Loucy (cell line): Measurements from ENCODE around the gene SLC25A21.
A peak's percentile ranks its signal among the peaks of the same experiment; 100 is the strongest.

ENCODE experiments used
- H2AFZ ChIP-seq: fragments of 200-600 bp; sonication (generic); 2 replicates; pipeline ENCODE4 v1.6.0; 2016; ENCODE audit warnings: antibody characterized with exemption, mild to moderate bottlenecking, low read length, moderate library complexity
- H3F3A ChIP-seq: fragments of 200-600 bp; 2 replicates; pipeline ENCODE4 v1.6.0; 2016; ENCODE audit warnings: antibody characterized with exemption, low read depth, mild to moderate bottlenecking
- H3K27me3 ChIP-seq: fragments of 200-600 bp; sonication (generic); 2 replicates; pipeline ENCODE4 v1.6.1; 2014; ENCODE audit warnings: low read length, mild to moderate bottlenecking; ENCODE audit not compliant: insufficient read depth, poor library complexity, severe bottlenecking
- H3K36me3 ChIP-seq: fragments of 200-600 bp; sonication (generic); 2 replicates; pipeline ENCODE4 v1.6.1; 2016; ENCODE audit warnings: low read length; ENCODE audit not compliant: insufficient read depth
- H3K4me1 ChIP-seq: fragments of 200-600 bp; sonication (generic); 2 replicates; pipeline ENCODE4 v1.5.1; 2014; ENCODE audit warnings: low read length, mild to moderate bottlenecking; ENCODE audit not compliant: insufficient read depth, poor library complexity, severe bottlenecking
- H3K4me2 ChIP-seq: fragments of 200-600 bp; sonication (generic); 2 replicates; pipeline ENCODE4 v1.6.0; 2014; ENCODE audit warnings: antibody characterized with exemption, low read length, low read depth, mild to moderate bottlenecking; ENCODE audit not compliant: poor library complexity, severe bottlenecking
- H3K4me3 ChIP-seq: fragments of 200-600 bp; sonication (generic); 2 replicates; pipeline ENCODE4 v1.5.1; 2014; ENCODE audit warnings: low read length, mild to moderate bottlenecking, mixed read lengths; ENCODE audit not compliant: poor library complexity, severe bottlenecking
- H3K79me2 ChIP-seq: fragments of 200-600 bp; sonication (generic); 2 replicates; pipeline ENCODE4 v1.6.1; 2014; ENCODE audit warnings: low read length; ENCODE audit not compliant: insufficient read depth
- H3K9ac ChIP-seq: fragments of 200-600 bp; sonication (generic); 2 replicates; pipeline ENCODE4 v1.6.0; 2014; ENCODE audit warnings: mild to moderate bottlenecking, low read depth, low read length, moderate library complexity; ENCODE audit not compliant: poor library complexity, severe bottlenecking
- H3K9me2 ChIP-seq: fragments of 200-600 bp; sonication (generic); replicated peaks from 2 replicates; pipeline ENCODE4 v1.6.1; 2016; ENCODE audit warnings: low read depth, low read length, mixed read lengths
- H3K9me3 ChIP-seq: fragments of 200-600 bp; sonication (generic); 2 replicates; pipeline ENCODE4 v1.6.1; 2014; ENCODE audit warnings: mild to moderate bottlenecking, antibody characterized with exemption, low read length, low read depth; ENCODE audit not compliant: insufficient read depth
- H4K20me1 ChIP-seq: fragments of 200-600 bp; sonication (generic); 2 replicates; pipeline ENCODE4 v1.6.0; 2014; ENCODE audit warnings: antibody characterized with exemption, low read length, mild to moderate bottlenecking; ENCODE audit not compliant: insufficient read depth, poor library complexity, severe bottlenecking
- EZH2phosphoT487 ChIP-seq: fragments of 200-600 bp; IDR thresholded peaks from 2 replicates; pipeline ENCODE4 v1.6.1; 2018; ENCODE audit warnings: antibody characterized with exemption, mild to moderate bottlenecking, moderate library complexity, borderline replicate concordance
- TF ChIP-seq, protein P1 (sequence below): fragments of 200-600 bp; sonication (generic); conservative IDR thresholded peaks from 2 replicates; pipeline ENCODE4 v1.5.1; 2014; ENCODE audit warnings: mild to moderate bottlenecking, antibody characterized with exemption, low read length

The SLC25A21 gene

GRCh38 chr14:36773558-36773957 is 398.8 kb downstream of the SLC25A21 start:
- H2AFZ ChIP-seq, result no peak overlapping the region
- TF ChIP-seq, protein P1, sequence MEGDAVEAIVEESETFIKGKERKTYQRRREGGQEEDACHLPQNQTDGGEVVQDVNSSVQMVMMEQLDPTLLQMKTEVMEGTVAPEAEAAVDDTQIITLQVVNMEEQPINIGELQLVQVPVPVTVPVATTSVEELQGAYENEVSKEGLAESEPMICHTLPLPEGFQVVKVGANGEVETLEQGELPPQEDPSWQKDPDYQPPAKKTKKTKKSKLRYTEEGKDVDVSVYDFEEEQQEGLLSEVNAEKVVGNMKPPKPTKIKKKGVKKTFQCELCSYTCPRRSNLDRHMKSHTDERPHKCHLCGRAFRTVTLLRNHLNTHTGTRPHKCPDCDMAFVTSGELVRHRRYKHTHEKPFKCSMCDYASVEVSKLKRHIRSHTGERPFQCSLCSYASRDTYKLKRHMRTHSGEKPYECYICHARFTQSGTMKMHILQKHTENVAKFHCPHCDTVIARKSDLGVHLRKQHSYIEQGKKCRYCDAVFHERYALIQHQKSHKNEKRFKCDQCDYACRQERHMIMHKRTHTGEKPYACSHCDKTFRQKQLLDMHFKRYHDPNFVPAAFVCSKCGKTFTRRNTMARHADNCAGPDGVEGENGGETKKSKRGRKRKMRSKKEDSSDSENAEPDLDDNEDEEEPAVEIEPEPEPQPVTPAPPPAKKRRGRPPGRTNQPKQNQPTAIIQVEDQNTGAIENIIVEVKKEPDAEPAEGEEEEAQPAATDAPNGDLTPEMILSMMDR, result no peak

DNA sequence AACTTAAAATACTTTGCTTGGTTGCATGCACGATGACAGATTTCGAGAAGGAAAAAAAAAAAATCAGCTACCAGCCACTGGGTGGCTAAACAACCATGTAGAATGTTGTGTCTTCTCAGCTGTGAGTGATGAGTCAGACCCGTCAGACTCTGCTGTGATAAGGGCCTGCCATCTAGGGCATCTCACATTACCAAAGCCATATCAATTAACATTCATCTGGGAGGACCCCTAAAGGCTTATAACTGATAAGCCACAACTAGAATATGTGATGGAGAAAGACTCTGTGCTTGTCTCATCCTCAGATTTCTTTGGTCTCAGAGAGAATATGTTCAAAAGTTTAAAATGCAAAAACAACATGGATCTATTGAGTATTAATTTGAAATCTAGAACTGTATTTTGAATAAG is 399.3 kb downstream of the SLC25A21 start:
- Histone ChIP-seq H2AFZ (no peak overlapping the region), H3K4me1 (no peaks in the 10 kb centered on the region), H3K27me3 (no peaks in the 10 kb centered on the region), H3K4me3 (no peak overlapping the region), H3K4me2 (no peak overlapping the region), H3K9me2 (no peaks in the 10 kb centered on the region), H3K9ac (no peak overlapping the region), H3K36me3 (no peaks in the 10 kb centered on the region), H3K79me2 (no peaks in the 10 kb centered on the region), H3K9me3 (no peaks in the 10 kb centered on the region), H3F3A (no peaks in the 10 kb centered on the region), H4K20me1 (no peaks in the 10 kb centered on the region)
- TF ChIP-seq, protein P1, result 0 out of 2 replicates have a peak, but pooled peaks have one; percentile 14
- no peak for TF ChIP-seq EZH2phosphoT487

More at GRCh38 chr14:36773558-36773957, 398.8 kb downstream of the SLC25A21 start:
- H3K4me1 ChIP-seq, result no peaks in the 10 kb centered on the region
- H3K9me2 ChIP-seq, result no peaks in the 10 kb centered on the region
- no peaks in the 10 kb centered on the region for H3K9me3 ChIP-seq
- no peaks in the 10 kb centered on the region for H3F3A ChIP-seq
- H3K4me3 ChIP-seq, result no peak overlapping the region
- no peaks in the 10 kb centered on the region for H3K79me2 ChIP-seq
- H3K27me3 ChIP-seq, result no peaks in the 10 kb centered on the region
- H4K20me1 ChIP-seq, result no peaks in the 10 kb centered on the region
- H3K9ac ChIP-seq, result no peak overlapping the region
- no peaks in the 10 kb centered on the region for H3K36me3 ChIP-seq
- no peak overlapping the region for H3K4me2 ChIP-seq

- no peak overlapping the region for H3K4me3 ChIP-seq
- H3K4me2 ChIP-seq, result no peak overlapping the region
- H3K9ac ChIP-seq, result no peak overlapping the region
- H3K9me3 ChIP-seq, result no peaks in the 10 kb centered on the region
- H3K36me3 ChIP-seq, result no peaks in the 10 kb centered on the region
- TF ChIP-seq, protein P1, result no peak
- no peak for TF ChIP-seq EZH2phosphoT487
- H4K20me1 ChIP-seq, result no peaks in the 10 kb centered on the region
- no peaks in the 10 kb centered on the region for H3F3A ChIP-seq
- no peaks in the 10 kb centered on the region for H3K9me2 ChIP-seq
- H3K27me3 ChIP-seq, result no peaks in the 10 kb centered on the region
- no peak overlapping the region for H2AFZ ChIP-seq
- H3K4me1 ChIP-seq, result no peaks in the 10 kb centered on the region
- no peaks in the 10 kb centered on the region for H3K79me2 ChIP-seq
Measured at GRCh38 chr14:36771028-36771640, 401.3 kb downstream of the SLC25A21 start.
